Endodermal cell (in vitro differentiated cells): ENCODE data around the gene MEX3C. TPM values are rescaled to one million over a fixed set of nuclear protein-coding genes. Genes with fewer than 3 reads are reported as not detected.

Source experiments
- DNase-seq: peaks from one replicate; pipeline ENCODE4 v3.0.0-alpha.2; 2017
- H3K27ac ChIP-seq: 2 replicates; pipeline ENCODE4 v1.5.1; 2013; ENCODE audit warnings: mild to moderate bottlenecking, low read depth, low read length, moderate library complexity
- H3K27me3 ChIP-seq: 2 replicates; pipeline ENCODE4 v1.6.1; 2013; ENCODE audit warnings: mild to moderate bottlenecking, low read length, moderate library complexity; ENCODE audit not compliant: insufficient read depth, control insufficient read depth, poor library complexity, severe bottlenecking
- H3K36me3 ChIP-seq: 2 replicates; pipeline ENCODE4 v1.7.0; 2013; ENCODE audit warnings: mild to moderate bottlenecking, low read length, moderate library complexity; ENCODE audit not compliant: control insufficient read depth, insufficient read depth
- H3K4me1 ChIP-seq: one replicate; pipeline ENCODE4 v1.7.0; 2013; ENCODE audit warnings: low read length; ENCODE audit not compliant: control insufficient read depth, insufficient read depth
- H3K4me3 ChIP-seq: 2 replicates; pipeline ENCODE4 v1.5.1; 2013; ENCODE audit warnings: mild to moderate bottlenecking, low read length, moderate library complexity
- H3K9ac ChIP-seq: 2 replicates; pipeline ENCODE4 v1.6.1; 2013; ENCODE audit warnings: mild to moderate bottlenecking, low read length, moderate library complexity; ENCODE audit not compliant: poor library complexity, severe bottlenecking; ENCODE audit errors: extremely low read depth
- H3K9me3 ChIP-seq: 2 replicates; pipeline ENCODE4 v1.6.1; 2013; ENCODE audit warnings: mild to moderate bottlenecking, low read length, moderate library complexity; ENCODE audit not compliant: control insufficient read depth
- H3K27ac Mint-ChIP-seq: 2 replicates; pipeline ENCODE4 v1.8.0; 2020; ENCODE audit warnings: mixed read lengths
- H3K27me3 Mint-ChIP-seq: 2 replicates; pipeline ENCODE4 v1.8.0; 2021; ENCODE audit warnings: mild to moderate bottlenecking, mixed read lengths; ENCODE audit not compliant: insufficient read depth
- H3K36me3 Mint-ChIP-seq: 2 replicates; pipeline ENCODE4 v1.8.0; 2020; ENCODE audit warnings: low read depth, mixed read lengths
- H3K4me1 Mint-ChIP-seq: 2 replicates; pipeline ENCODE4 v1.8.0; 2020; ENCODE audit warnings: mixed read lengths
- H3K4me3 Mint-ChIP-seq: 2 replicates; pipeline ENCODE4 v1.8.0; 2020; ENCODE audit warnings: mild to moderate bottlenecking, moderate library complexity, mixed read lengths
- H3K9me3 Mint-ChIP-seq: 2 replicates; pipeline ENCODE4 v1.8.0; 2020; ENCODE audit warnings: mild to moderate bottlenecking, mixed read lengths
- CTCF ChIP-seq: fragments of 200-600 bp; sonication (generic); conservative IDR thresholded peaks from 2 replicates; pipeline ENCODE4 v1.5.0; 2021; ENCODE audit warnings: antibody characterized with exemption, mild to moderate bottlenecking
- WGBS, 2 experiments: methylation state at CpG; one replicate each; pipeline versions ENCODE4 v1.1.5 to v1.1.7; 2013; ENCODE audit warnings: missing lambda C conversion rate in 2 of 2, mixed read lengths in 1 of 2; ENCODE audit not compliant: insufficient coverage in 1 of 2, insufficient read length in 1 of 2; 5-methylcytosine and 5-hydroxymethylcytosine counted together
- total RNA-seq, 2 donors: library from RNA; stranded (reverse); fragmentation: NEBNext Ultra II Directional in 1 of 2; extraction: Animal tissue kit (Norgen Biotek cat#: 25700) in 1 of 2; gene quantifications; 2 replicates in 1 of 2; 3 replicates in 1 of 2; pipeline ENCODE4 v1.2.1, GENCODE V29; 2021

Gene MEX3C
- total RNA-seq, 2 donors from 2014 or later, result 60.1 to 68.4 TPM

- WGBS, 2 experiments, result 56 to 66% methylated on average over 5 to 6 of the region's 6 CpGs
- Mint-ChIP-seq H3K27me3 (peaks cover 2% of the 10 kb centered on the region), H3K36me3 (no peaks in the 10 kb centered on the region), H3K9me3 (peaks cover 2% of the 10 kb centered on the region), H3K4me1 (peaks cover 34% of the 10 kb centered on the region), H3K27ac (peak overlapping the region; percentile 32), H3K4me3 (no peak overlapping the region)
- no peaks in the 10 kb centered on the region for H3K36me3 ChIP-seq
- TF ChIP-seq CTCF, result no peak
- peak; percentile 53 for DNase-seq
- H3K4me1 ChIP-seq, result peaks cover 8% of the 10 kb centered on the region
- H3K27me3 ChIP-seq, result no peaks in the 10 kb centered on the region
- H3K9ac ChIP-seq, result no peak overlapping the region
- no peak overlapping the region for H3K27ac ChIP-seq
- H3K4me3 ChIP-seq, result peak overlapping the region; percentile 55
- H3K9me3 ChIP-seq, result peaks cover 3% of the 10 kb centered on the region
Observed at GRCh38 chr18:51235009-51235789, 37.7 kb upstream of the MEX3C start.

GRCh38 chr18:51234117-51235008, 36.9 kb upstream of the MEX3C start:
- Histone ChIP-seq H3K4me3 (no peak overlapping the region), H3K9ac (no peak overlapping the region), H3K9me3 (peaks cover 10% of the 10 kb centered on the region), H3K27ac (no peak overlapping the region), H3K36me3 (no peaks in the 10 kb centered on the region), H3K27me3 (no peaks in the 10 kb centered on the region), H3K4me1 (peaks cover 8% of the 10 kb centered on the region)
- no peak for DNase-seq
- Mint-ChIP-seq H3K27me3 (peaks cover 2% of the 10 kb centered on the region), H3K9me3 (peaks cover 7% of the 10 kb centered on the region), H3K4me1 (peaks cover 29% of the 10 kb centered on the region), H3K36me3 (no peaks in the 10 kb centered on the region), H3K4me3 (no peak overlapping the region), H3K27ac (peak overlapping the region; percentile 52)
- peak; percentile 24 for TF ChIP-seq CTCF
- 81 to 93% methylated on average over 4 to 11 of the region's 11 CpGs for WGBS, 2 experiments

GRCh38 chr18:51229328-51229727, 31.8 kb upstream of the MEX3C start:
- DNase-seq, result no peak
- Histone ChIP-seq H3K36me3 (no peaks in the 10 kb centered on the region), H3K4me3 (no peak overlapping the region), H3K4me1 (peaks cover 4% of the 10 kb centered on the region), H3K9ac (no peak overlapping the region), H3K27me3 (no peaks in the 10 kb centered on the region), H3K9me3 (peaks cover 10% of the 10 kb centered on the region), H3K27ac (no peak overlapping the region)
- Mint-ChIP-seq H3K4me1 (peaks cover 9% of the 10 kb centered on the region), H3K4me3 (no peak overlapping the region), H3K9me3 (peaks cover 7% of the 10 kb centered on the region), H3K36me3 (no peaks in the 10 kb centered on the region), H3K27ac (no peak overlapping the region), H3K27me3 (peaks cover 2% of the 10 kb centered on the region)
- 90 to 97% methylated on average over 3 to 4 of the region's 4 CpGs for WGBS, 2 experiments
- no peak for TF ChIP-seq CTCF
